DMS 273 treated with DMSO at 0.1 percent for 48 hours (cell line): Measurements from ENCODE around the gene MORC2.

Experiments
- DNase-seq: peaks from one replicate; lab custom pipeline; 2025; lab: John Stamatoyannopoulos, UW

MORC2 gene

DNA sequence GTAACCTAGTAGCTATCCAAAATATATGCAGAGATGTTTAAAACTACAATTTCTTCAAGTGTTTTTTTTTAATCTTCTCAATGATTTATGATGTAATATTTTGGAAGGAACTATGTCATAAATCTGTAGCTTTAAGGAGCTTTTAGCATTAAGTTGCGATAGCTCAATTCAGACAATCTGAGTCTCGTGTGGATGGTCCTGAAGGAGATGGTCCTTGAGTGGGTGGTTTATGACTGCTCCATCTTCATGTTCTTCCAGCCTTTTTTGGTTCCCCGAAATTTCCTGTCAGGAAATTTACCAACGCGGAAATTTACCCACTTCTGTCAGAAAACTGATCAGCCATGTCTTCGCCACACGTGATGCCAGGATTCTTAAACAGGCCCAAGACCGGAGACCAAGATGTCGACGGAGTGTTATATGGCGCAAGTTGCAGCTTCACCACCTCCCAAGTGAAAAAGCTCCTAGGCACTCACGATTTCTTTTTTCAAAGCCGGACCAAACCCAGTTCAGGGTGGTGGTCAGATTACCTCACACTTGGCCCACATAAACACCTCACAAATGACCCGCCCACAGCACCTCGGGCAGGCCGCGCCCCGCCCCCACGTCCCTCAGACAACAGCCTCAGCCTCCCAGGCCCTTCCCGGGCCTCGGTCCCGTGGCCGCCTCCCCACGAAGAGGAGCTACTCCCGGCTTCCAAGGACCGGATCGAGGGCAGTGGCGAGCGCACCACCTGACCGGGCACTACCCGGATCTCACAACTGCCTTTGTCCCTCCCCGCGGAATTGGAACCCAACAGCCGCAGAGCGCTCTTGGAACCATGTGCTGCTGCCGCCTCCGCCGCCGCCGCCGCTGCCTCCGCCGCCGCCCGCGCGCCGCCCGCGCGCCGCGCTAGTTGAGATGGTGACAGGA lies at the start of gene MORC2:
Gene MORC2, minus strand, starts transcription at position 760 of the 909 bp plus-strand sequence. CDS start 885 bp downstream, outside the sequence.
- DNase-seq: peak; percentile 43

- no peak for DNase-seq
Observed at GRCh38 chr22:31005535-31005934, 37.0 kb upstream of the MORC2 start.

GRCh38 chr22:31001124-31001770 lies 32.7 kb upstream of the MORC2 start:
- DNase-seq: no peak

DNA sequence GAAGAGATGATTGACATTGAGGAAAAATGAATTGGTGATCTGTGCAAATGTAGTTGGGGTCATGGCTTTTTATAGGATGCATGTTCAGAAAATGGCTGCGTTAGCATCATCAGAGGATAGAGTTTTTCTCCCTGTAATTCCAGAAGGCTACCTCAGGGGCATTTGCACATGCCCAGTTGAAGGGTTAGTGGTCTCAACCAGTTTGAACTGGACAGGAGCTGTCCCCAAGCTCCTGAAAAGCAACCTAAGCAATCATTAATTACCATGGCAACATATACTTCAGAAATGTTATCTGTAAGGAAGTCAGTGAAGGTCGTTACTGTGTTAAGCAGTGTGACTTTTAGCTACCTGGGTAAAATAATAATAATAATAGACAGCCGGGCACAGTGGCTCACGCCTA lies 29.8 kb upstream of the MORC2 start:
- no peak for DNase-seq

DNA sequence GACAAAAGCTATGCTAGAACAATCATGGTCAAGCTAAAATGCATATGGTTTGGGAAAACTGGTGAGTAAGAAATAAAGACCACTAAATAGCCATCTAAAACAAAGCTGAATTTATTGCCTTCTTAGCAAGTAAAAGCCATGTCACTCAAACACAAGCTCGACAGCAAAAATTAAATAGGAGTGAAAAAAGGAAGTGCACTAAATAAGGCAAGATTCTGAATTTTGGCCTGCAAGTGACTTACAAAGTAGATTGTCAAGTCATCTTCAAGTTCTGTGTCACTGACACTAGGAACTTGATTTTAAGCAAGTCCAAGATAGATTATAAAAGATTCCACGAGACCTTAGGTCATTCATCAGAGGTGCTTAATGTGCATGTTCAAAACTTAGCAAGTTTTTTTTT lies 27.9 kb upstream of the MORC2 start:
- no peak for DNase-seq

DNA sequence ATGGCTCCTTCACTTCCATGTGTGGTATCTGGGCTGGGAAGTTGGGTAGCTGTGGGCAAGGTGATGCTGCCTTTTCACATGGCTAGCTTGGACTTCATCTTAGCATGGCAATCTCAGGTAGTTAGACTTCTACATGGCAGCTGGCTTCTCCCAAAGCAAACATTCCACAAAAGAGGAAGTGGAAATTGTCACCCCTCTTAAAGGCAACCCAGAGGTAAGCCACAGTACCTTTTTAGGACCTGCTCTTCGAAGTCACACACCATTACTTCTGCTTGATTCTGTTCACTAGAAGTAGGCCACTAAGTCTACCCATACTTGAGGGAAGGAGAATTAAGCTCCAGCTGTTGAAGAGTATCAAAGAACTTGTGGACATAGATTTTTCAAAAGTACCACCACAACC lies 26.4 kb upstream of the MORC2 start:
- no peak for DNase-seq

GRCh38 chr22:30992565-30992964 lies 24.0 kb upstream of the MORC2 start:
- DNase-seq: no peak

DNA sequence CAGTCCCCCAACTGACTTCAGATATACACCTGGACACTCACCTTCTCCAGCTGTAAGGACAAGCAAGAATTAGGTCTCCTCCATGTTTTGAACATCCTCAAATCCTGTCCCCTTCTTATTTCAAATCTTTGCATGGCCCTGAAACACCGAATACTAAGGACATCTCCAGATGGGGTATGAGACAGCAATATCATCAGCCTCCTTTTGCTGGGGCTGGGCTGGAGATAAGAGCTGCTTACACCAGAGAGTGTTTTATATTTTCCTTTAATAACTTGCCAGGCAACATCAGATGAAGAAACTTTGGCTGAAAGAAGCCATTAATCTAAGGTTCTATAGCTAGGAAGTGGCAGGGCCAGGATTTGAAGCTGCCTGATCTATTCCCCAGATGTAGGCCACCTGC lies 22.1 kb upstream of the MORC2 start:
- no peak for DNase-seq

DNA sequence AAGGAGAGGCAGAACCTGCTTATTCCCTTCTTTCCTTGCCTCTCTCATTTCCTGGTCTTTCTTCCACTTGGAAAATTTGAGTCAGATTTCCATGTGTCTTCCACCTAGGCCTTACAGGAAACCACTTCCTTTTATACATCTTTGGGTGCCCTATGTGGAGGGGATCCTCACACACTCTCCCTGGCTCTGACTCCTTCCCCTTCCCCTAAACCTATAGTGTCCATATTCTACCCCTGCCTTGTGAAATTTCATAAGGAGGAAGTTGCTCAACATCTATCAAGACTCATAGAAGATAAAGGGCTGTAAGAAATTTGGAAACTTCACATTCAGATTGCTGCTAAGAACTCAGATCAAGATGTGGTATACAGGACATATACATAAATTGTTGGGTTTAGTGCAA lies 20.9 kb upstream of the MORC2 start:
- no peak for DNase-seq

- no peak for DNase-seq
Observed at GRCh38 chr22:30985561-30986208, 17.1 kb upstream of the MORC2 start.

- DNase-seq: no peak
Observed at GRCh38 chr22:30984317-30984716, 15.7 kb upstream of the MORC2 start.

- DNase-seq: no peak
Observed at GRCh38 chr22:30982512-30982911, 13.9 kb upstream of the MORC2 start.

- DNase-seq: no peak
Observed at GRCh38 chr22:30979932-30980331, 11.4 kb upstream of the MORC2 start.

GRCh38 chr22:30978304-30978962 lies 9.9 kb upstream of the MORC2 start:
- no peak for DNase-seq

DNA sequence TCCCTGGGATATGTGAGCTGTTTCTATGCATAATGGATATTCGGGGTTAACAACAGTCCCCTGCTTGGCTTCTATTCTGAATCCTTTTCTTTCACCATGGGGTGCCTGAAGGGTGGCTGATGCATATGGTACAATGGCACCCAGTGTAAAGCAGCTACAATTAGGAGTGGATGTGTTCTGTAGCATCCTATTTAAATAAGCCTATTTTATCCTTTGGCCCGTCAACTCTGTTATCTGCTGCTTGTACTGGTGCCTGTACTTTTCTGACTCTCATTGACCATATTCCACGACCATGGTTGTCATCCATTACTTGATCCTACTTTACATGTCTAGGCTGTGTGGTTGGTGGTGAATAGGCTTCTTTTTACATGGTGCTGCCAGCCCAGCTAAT lies 1.8 kb upstream of the MORC2 start:
- no peak for DNase-seq

DNA sequence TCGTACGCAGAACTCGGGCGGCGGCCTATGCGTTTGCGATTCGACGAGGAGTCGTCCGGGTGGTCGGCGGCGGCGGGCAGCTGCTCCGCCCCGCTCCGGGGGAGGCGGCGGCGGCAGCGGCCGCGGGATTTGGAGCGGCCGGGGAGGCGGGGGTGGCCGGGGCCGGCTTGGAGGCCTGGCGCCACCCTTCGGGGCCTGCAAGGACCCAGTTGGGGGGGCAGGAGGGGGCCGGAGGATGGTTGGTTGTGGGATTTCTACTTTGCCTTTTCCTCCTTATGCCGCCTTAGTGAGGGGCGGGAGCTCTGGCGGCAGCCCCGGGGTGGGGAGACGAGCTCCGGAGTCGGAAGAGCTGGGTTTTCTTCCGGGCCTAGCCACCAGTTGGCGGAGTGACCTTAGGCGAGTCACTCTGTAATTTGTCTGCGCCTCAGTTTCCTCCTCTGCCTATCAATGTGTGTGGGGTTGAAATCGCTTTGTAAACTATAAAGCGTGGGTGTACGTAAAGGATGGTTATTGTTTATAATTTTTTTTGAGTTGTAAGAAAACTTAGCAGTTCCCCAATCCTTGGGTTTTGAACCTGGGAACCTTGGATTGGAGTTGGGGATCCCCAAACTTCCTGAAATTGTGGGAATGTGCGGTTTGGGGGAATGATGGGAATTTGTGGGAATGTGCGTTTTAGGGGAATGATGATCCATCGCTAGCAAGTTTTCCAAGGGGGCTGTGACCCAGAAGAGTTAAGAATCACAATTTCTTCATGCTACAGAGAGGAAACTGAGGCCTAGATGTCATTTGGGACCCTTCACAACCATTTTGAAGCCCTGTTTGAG lies 1.2 kb upstream of the MORC2 start:
- no peak for DNase-seq

DNA sequence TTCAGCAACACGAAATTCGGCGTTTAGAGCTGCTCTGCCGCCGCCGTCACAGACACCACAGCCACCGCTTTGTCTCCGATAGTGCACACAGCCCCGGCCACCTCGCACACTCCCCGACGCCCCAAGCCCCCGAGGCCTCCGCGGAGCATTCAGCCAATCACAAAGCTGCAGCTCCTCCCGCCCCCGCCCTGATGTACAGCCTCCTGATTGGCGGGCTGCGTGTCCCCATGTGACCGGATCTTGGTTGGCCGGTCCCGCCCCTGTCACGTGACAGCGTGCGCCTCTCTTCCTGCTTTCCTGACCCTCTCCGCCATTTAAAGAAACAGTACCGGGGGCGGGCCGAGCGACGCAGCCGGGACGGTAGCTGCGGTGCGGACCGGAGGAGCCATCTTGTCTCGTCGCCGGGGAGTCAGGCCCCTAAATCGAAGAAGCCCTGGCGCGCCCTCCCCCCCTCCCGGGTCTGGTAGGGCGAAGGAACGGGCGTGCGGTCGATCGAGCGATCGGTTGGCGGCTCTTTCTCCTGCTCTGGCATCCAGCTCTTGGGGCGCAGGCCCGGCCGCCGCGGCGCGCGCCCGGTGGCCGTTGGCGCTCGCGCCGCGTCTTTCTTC lies 454 bp upstream of the MORC2 start, which contains the start of gene TUG1:
Gene TUG1, plus strand, starts transcription at position 342 of the 608 bp plus-strand sequence.
- peak; percentile 88 for DNase-seq

GRCh38 chr22:30964858-30965257 lies 3.7 kb downstream of the MORC2 start:
- no peak for DNase-seq

DNA sequence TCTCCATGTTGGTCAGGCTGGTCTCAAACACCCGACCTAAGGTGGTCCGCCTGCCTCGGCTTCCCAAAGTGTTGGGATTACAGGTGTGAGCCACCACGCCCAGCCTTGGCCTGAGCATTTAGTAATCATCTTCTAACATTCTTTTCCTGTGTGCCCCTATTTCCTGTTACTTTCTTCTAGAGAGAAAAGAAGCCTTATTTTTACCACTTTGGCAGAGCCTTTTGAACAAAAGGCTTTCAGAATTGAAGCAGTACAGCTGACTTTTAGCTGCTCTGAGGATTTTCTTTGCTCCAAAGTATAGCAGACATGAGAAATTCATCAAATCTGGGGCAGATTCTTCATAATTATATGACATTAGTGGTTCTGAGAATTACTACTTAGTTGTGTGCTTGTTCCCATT lies 13.4 kb downstream of the MORC2 start:
- no peak for DNase-seq

DNA sequence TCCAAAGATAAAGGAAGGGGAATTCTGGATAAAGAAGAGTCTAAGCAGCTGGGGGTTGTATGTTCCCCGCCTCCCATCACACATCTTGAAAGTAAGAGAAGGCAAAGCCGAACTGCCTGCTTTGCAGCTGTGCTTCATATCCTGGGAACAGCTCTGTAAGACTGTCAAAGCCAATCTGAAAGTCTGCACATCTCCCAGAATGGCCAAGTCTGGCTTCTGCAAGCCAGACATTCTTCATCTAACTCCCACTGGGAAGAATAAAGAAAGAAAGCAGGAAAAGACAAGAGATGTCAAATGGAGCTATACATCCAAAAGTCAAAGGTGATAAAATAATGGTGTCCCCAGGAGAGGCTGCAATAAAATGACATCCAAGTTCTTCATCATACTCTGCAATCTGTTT lies 15.4 kb downstream of the MORC2 start:
- no peak for DNase-seq
